Fibroblast of villous mesenchyme (primary cell): Measurements from ENCODE around the gene DMBX1. TPM values are rescaled to one million over a fixed set of nuclear protein-coding genes. Genes with fewer than 3 reads are reported as not detected.

Experiments
- DNase-seq: peaks from one replicate; pipeline ENCODE4 v3.0.0-alpha.2; 2010; ENCODE audit warnings: low read depth
- H3K4me3 ChIP-seq: 2 replicates; pipeline ENCODE4 v1.5.1; 2011; ENCODE audit warnings: low read depth, mild to moderate bottlenecking, low read length
- CTCF ChIP-seq: IDR thresholded peaks from 2 replicates; pipeline ENCODE4 v1.5.1; 2012; ENCODE audit warnings: low read depth, mild to moderate bottlenecking, low read length; ENCODE audit not compliant: insufficient read depth
- total RNA-seq: library from RNA; depleted of rRNA; stranded (reverse); fragments of >200 nt; gene quantifications from 2 replicates; pipeline ENCODE4 v1.2.3, GENCODE V29; 2012

The DMBX1 gene
- total RNA-seq, 1 donor: not detected

DNA sequence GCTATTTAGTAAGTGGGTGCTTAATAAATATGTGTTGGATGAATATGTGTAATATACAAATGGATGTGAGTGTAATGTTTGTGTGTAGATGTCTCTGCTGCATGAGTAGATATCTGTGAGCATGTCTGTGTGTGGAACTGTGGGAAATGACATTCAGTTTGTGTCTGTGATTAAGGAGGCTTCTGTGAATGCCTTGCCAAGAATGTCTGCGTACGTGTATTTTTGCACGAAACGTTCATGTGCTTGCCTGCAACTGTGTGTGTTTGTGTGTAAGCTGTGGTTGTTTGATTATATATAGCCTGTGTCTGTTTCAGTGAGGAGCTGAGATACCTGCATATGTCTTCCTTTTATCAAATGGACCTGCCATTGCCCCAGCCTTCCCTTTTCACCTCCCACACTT is 13.8 kb downstream of the DMBX1 start:
- DNase-seq: no peak
- TF ChIP-seq CTCF: no peak
- no peak overlapping the region for H3K4me3 ChIP-seq

DNA sequence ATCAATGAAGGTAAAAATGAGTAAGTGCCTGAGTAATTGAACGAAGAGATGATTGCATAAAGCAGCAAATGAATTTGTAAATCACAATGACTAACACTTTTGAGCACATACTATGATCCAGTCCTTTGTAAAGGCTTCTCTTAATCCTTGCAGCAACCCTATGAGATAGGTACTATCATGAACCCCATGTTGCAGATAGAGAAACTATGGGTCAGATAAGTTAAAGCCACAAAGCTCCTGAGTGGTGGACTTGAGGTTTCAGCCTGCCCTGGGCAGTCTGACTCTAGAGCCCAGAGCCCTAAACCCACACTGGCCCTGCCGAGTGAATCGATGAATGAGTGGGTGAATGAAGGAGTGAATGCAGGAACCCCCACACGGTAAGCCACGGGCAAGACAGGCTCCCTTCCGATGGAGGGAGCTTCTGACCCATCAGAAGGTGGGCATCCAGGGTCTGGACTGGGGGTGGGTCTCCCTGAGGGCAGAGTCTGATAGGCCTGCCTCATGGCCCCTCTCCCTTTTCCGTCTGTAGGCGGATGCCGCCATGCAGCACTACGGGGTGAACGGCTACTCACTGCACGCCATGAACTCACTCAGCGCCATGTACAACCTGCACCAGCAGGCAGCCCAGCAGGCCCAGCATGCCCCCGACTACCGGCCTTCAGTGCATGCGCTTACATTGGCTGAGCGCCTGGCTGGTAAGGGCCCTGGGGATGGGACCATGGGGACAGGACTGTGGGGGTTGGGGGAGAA is 17.0 kb downstream of the DMBX1 start:
- H3K4me3 ChIP-seq: no peak overlapping the region
- TF ChIP-seq CTCF: no peak
- DNase-seq: no peak

DNA sequence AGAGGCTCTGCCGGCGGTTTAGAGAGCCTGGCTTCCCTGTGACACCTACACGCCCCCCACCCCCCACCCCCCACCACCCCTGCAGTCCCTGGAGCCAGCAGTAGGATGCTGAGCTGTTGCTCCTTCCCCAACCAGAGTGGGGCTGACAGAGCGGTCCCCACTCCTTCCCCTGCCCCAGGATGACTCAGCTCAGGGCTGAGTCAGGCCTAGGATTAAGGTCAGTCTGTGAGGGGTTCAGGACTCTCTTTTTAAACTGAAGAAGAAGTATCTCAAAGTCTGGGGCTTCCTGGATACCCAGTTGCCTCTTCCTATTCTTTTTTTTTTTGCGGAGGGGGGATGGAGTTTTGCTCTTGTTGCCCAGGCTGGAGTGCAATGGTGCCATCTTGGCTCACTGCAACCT is 19.1 kb downstream of the DMBX1 start:
- H3K4me3 ChIP-seq: no peak overlapping the region
- no peak for TF ChIP-seq CTCF
- DNase-seq: no peak

- no peak for TF ChIP-seq CTCF
- no peak overlapping the region for H3K4me3 ChIP-seq
- no peak for DNase-seq
These were observed 20.8 kb downstream of the DMBX1 start for GRCh38 chr1:46510341-46510997.

DNA sequence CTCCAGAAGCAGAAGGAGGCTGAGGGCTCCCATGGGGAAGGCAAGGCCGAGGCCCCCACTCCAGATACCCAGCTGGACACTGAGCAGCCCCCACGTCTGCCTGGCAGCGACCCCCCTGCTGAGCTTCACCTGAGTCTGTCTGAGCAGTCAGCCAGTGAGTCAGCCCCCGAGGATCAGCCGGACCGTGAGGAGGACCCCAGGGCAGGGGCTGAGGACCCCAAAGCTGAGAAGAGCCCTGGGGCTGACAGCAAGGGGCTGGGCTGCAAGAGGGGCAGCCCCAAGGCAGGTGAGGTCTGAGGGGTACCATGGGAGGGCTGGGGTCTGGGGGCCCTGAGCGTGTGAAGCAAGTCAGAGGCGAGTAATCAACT is 21.3 kb downstream of the DMBX1 start:
- no peak overlapping the region for H3K4me3 ChIP-seq
- no peak for DNase-seq
- no peak for TF ChIP-seq CTCF

DNA sequence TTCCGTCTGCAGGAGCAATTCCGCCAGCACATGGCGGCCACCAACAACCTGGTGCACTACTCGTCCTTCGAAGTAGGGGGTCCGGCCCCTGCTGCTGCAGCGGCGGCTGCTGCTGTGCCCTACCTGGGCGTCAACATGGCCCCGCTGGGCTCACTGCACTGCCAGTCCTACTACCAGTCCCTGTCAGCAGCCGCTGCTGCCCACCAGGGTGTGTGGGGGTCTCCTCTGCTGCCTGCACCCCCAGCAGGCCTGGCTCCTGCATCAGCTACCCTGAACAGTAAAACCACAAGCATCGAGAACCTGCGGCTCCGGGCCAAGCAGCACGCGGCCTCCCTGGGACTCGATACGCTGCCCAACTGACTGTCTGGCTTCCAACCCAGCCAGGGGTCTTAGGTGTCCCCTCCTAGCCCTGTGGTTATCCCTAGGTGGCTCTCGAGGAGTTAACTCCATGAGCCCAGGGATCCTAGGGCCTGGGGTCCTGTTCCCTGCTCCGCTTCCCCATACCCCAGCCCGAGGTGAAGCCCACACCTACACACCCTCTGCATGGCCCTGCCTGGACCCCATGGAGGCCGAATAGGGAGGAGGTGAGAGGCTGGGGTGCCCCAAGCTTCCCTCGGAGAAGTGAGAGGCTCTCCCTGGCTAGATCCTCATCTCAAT is 22.6 kb downstream of the DMBX1 start:
- DNase-seq: no peak
- TF ChIP-seq CTCF: no peak
- H3K4me3 ChIP-seq: no peak overlapping the region
